Esophagus squamous epithelium (tissue), 5 donors: ENCODE measurements around the gene HIBCH. TPM values are rescaled to one million over a fixed set of nuclear protein-coding genes. Genes with fewer than 3 reads are reported as not detected.

Source experiments
- DNase-seq: peaks from one replicate; lab custom pipeline; 2025; lab: John Stamatoyannopoulos, UW
- H3K27ac ChIP-seq, 4 donors: fragments of 200-600 bp; sonication (generic); one replicate each; pipeline ENCODE4 v1.5.1; 2016 to 2019; ENCODE audit warnings: mild to moderate bottlenecking in 1 of 4
- H3K27me3 ChIP-seq, 4 donors: fragments of 200-600 bp; sonication (generic); 1 replicate in 3 of 4; 2 replicates in 1 of 4; pipeline versions ENCODE4 v1.5.1 to v1.6.0; 2017 to 2021; ENCODE audit warnings: antibody characterized with exemption in 1 of 4
- H3K36me3 ChIP-seq, 3 donors: fragments of 200-600 bp; sonication (generic); one replicate each; pipeline ENCODE4 v1.5.1; 2016 to 2019
- H3K4me1 ChIP-seq, 3 donors: fragments of 200-600 bp; sonication (generic); one replicate each; pipeline ENCODE4 v1.5.1; 2017 to 2019
- H3K4me3 ChIP-seq, 4 donors: fragments of 200-600 bp; sonication (generic); 1 replicate in 3 of 4; 2 replicates in 1 of 4; pipeline ENCODE4 v1.5.1; 2016 to 2019; ENCODE audit warnings: mild to moderate bottlenecking in 2 of 4, moderate library complexity in 1 of 4
- H3K9me3 ChIP-seq, 3 donors: fragments of 200-600 bp; sonication (generic); one replicate each; pipeline ENCODE4 v1.5.1; 2016 to 2019
- POLR2A ChIP-seq, 4 donors: fragments of 450-650 bp; IDR thresholded peaks; one replicate each; pipeline ENCODE4 v1.6.1; 2017; ENCODE audit warnings: antibody characterized with exemption in 4 of 4, mild to moderate bottlenecking in 4 of 4, moderate library complexity in 3 of 4
- WGBS, 2 donors: methylation state at CpG; one replicate each; pipeline ENCODE4 v1.1.5; 2018; 5-methylcytosine and 5-hydroxymethylcytosine counted together
- intact Hi-C: fragments of 100-400 bp; cut with DNase I; formaldehyde crosslinking; loops from one replicate; pipeline ENCODE4 v1.15.0; 2022
- total RNA-seq, 4 donors: library from RNA; depleted of rRNA; stranded (reverse); fragments of >200 nt; gene quantifications; one replicate each; pipeline ENCODE4 v1.1.0, GENCODE V29; 2016
- TF ChIP-seq, protein P1 (sequence below), 6 experiments: fragments of 450-650 bp in 4 of 6; fragments of 200-600 bp in 2 of 6; sonication (generic) in 2 of 6; IDR thresholded peaks; one replicate each; pipeline ENCODE4 v1.5.1; 2016 to 2019; ENCODE audit warnings: antibody characterized with exemption in 6 of 6, mild to moderate bottlenecking in 4 of 6, moderate library complexity in 4 of 6
- donor health status: DM: yes; HTN: yes; CAD: no.

Gene HIBCH
- total RNA-seq, 4 donors from 2014 or later, result 20.9 to 31.5 (median 29.9) TPM

- H3K36me3 ChIP-seq, result peaks cover 0 to 15% (median 0%) of the 10 kb centered on the region in 3 donors
- TF ChIP-seq, protein P1, sequence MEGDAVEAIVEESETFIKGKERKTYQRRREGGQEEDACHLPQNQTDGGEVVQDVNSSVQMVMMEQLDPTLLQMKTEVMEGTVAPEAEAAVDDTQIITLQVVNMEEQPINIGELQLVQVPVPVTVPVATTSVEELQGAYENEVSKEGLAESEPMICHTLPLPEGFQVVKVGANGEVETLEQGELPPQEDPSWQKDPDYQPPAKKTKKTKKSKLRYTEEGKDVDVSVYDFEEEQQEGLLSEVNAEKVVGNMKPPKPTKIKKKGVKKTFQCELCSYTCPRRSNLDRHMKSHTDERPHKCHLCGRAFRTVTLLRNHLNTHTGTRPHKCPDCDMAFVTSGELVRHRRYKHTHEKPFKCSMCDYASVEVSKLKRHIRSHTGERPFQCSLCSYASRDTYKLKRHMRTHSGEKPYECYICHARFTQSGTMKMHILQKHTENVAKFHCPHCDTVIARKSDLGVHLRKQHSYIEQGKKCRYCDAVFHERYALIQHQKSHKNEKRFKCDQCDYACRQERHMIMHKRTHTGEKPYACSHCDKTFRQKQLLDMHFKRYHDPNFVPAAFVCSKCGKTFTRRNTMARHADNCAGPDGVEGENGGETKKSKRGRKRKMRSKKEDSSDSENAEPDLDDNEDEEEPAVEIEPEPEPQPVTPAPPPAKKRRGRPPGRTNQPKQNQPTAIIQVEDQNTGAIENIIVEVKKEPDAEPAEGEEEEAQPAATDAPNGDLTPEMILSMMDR (IDR thresholded peaks at IDR 0.05), result no peak
- TF ChIP-seq POLR2A (IDR thresholded peaks at IDR 0.05), result no peak
- no peaks in the 10 kb centered on the region for H3K4me1 ChIP-seq
- no peak overlapping the region for H3K4me3 ChIP-seq
- intact Hi-C loops, result no loop called here
- WGBS, 2 donors, result 94 to 96% methylated on average over 9 of the region's 9 CpGs
- no peak for DNase-seq
- H3K27ac ChIP-seq, result no peak overlapping the region
- no peaks in the 10 kb centered on the region for H3K9me3 ChIP-seq
- H3K27me3 ChIP-seq, result no peaks in the 10 kb centered on the region
Measured at GRCh38 chr2:190266314-190266713, 53.3 kb downstream of the HIBCH start.

DNA sequence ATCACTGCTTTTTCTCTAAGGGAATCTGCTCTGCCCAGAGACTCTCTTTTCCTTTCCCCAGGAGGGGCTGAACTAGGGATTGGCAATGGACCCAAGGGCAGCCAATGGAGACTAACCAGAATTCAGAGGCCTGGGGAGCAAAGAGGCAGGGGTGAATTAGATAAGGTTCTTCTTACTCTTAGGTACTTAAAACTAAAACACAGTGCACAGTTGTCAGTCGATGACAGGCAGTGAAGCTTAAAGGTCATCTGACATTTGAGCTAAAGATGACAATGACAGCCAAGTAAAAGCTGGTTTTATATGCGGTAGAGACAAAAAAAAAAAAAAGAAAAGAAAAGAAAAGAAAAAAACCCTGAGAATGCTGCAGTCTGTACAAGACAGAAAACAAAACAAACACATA, 57.8 kb downstream of the HIBCH start:
- Histone ChIP-seq H3K4me1 (no peaks in the 10 kb centered on the region), H3K36me3 (peaks cover 0 to 53% (median 0%) of the 10 kb centered on the region in 3 donors), H3K4me3 (no peak overlapping the region), H3K9me3 (no peaks in the 10 kb centered on the region), H3K27me3 (no peaks in the 10 kb centered on the region), H3K27ac (no peak overlapping the region)
- no peak for DNase-seq
- intact Hi-C loops, result no loop called here
- TF ChIP-seq, protein P1 (IDR thresholded peaks at IDR 0.05), result no peak
- TF ChIP-seq POLR2A (IDR thresholded peaks at IDR 0.05), result no peak
- 73 to 74% methylated on average over 2 of the region's 2 CpGs for whole genome bisulfite sequencing, 2 donors

DNA sequence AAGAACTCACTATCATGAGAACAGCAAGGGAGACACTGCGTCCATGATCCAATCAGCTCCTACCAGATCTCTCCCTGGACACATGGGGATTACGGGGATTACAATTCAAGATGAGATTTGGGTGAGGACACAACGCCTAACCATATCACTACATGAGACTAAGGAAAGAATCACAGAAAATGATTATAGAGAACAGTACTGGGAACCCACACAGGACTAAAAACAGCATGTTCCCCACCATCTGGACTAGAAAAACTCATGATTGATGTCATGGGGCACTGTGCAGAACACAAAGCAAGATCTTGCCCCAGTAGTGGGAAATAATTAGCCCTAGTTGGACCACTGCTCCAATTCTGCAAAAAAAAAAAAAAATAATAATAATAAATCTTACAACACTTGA, 63.5 kb downstream of the HIBCH start:
- 96% methylated on average over 3 of the region's 3 CpGs for WGBS, 2 donors

GRCh38 chr2:190255676-190256075, 64.0 kb downstream of the HIBCH start:
- Histone ChIP-seq H3K4me1 (no peaks in the 10 kb centered on the region), H3K4me3 (no peak overlapping the region), H3K27ac (no peak overlapping the region), H3K27me3 (no peaks in the 10 kb centered on the region), H3K36me3 (peaks cover 0 to 93% (median 6%) of the 10 kb centered on the region in 3 donors), H3K9me3 (no peaks in the 10 kb centered on the region)
- WGBS, 2 donors, result 83 to 98% methylated on average over 3 of the region's 3 CpGs
- no peak for DNase-seq
- intact Hi-C loops, result no loop called here
- TF ChIP-seq, protein P1 (IDR thresholded peaks at IDR 0.05), result no peak
- TF ChIP-seq POLR2A (IDR thresholded peaks at IDR 0.05), result no peak

More for the DNA sequence above, 63.5 kb downstream of the HIBCH start:
- Histone ChIP-seq H3K27me3 (no peaks in the 10 kb centered on the region), H3K9me3 (no peaks in the 10 kb centered on the region), H3K27ac (no peak overlapping the region), H3K36me3 (peaks cover 0 to 93% (median 6%) of the 10 kb centered on the region in 3 donors), H3K4me1 (no peaks in the 10 kb centered on the region), H3K4me3 (no peak overlapping the region)
- no peak for DNase-seq
- TF ChIP-seq POLR2A (IDR thresholded peaks at IDR 0.05), result no peak
- TF ChIP-seq, protein P1 (IDR thresholded peaks at IDR 0.05), result no peak
- intact Hi-C loops, result no loop called here

- TF ChIP-seq POLR2A (IDR thresholded peaks at IDR 0.05), result no peak
- TF ChIP-seq, protein P1 (IDR thresholded peaks at IDR 0.05), result no peak
- Histone ChIP-seq H3K36me3 (peaks cover 0 to 92% (median 6%) of the 10 kb centered on the region in 3 donors), H3K4me3 (no peak overlapping the region), H3K4me1 (no peaks in the 10 kb centered on the region), H3K27me3 (no peaks in the 10 kb centered on the region), H3K9me3 (no peaks in the 10 kb centered on the region), H3K27ac (no peak overlapping the region)
- intact Hi-C loops, result no loop called here
- WGBS, 2 donors, result 92 to 93% methylated on average over 2 to 3 of the region's 3 CpGs
- DNase-seq, result no peak
Measured at GRCh38 chr2:190254063-190254850, 65.4 kb downstream of the HIBCH start.
